Activated B cell treated with CpG ODN at 0.5 μM for 24 hours (primary cell): ENCODE results near the gene PCSK4. TPM values are rescaled to one million over a fixed set of nuclear protein-coding genes. Genes with fewer than 3 reads are reported as not detected.

Experiments
- ATAC-seq: fragments of 200-7000 bp; cut with Tn5 transposase; one replicate; pipeline ENCODE4 v1.10.0; 2021; ENCODE audit warnings: low read depth, mild to moderate bottlenecking, moderate library complexity
- CTCF ChIA-PET: fragments of 350-600 bp; sonication (Branson Sonifier 250); formaldehyde crosslinking; loops from one replicate; lab custom pipeline; 2021; ENCODE audit warnings: antibody characterized with exemption; lab: Charles Lee
- POLR2A ChIA-PET: fragments of 350-600 bp; sonication (Branson Sonifier 250); formaldehyde crosslinking; loops from one replicate; lab custom pipeline; 2021; ENCODE audit warnings: antibody characterized with exemption; lab: Charles Lee
- DNase-seq: peaks from one replicate; pipeline ENCODE4 v3.0.0; 2022
- H3K27ac Mint-ChIP-seq: one replicate; pipeline ENCODE4 v1.8.0; 2020; ENCODE audit warnings: mixed read lengths
- H3K27me3 Mint-ChIP-seq: one replicate; pipeline ENCODE4 v1.8.0; 2021; ENCODE audit warnings: mixed read lengths
- H3K36me3 Mint-ChIP-seq: one replicate; pipeline ENCODE4 v1.8.0; 2021; ENCODE audit warnings: low read depth, mixed read lengths
- H3K4me1 Mint-ChIP-seq: one replicate; pipeline ENCODE4 v1.8.0; 2021; ENCODE audit warnings: mixed read lengths
- H3K4me3 Mint-ChIP-seq: one replicate; pipeline ENCODE4 v1.8.0; 2020; ENCODE audit warnings: mild to moderate bottlenecking, mixed read lengths
- H3K9me3 Mint-ChIP-seq: one replicate; pipeline ENCODE4 v1.8.0; 2020; ENCODE audit warnings: mixed read lengths
- intact Hi-C: fragments of 100-400 bp; cut with micrococcal nuclease; formaldehyde crosslinking; loops from one replicate; pipeline ENCODE4 v1.15.1; 2024
- total RNA-seq: library from RNA; stranded (reverse); gene quantifications from 2 replicates; pipeline ENCODE4 v1.2.3, GENCODE V29; 2022
- TF ChIP-seq, protein P1 (sequence below): fragments of 200-600 bp; IDR thresholded peaks from one replicate; pipeline ENCODE4 v1.8.0; 2022; ENCODE audit warnings: antibody characterized with exemption, mild to moderate bottlenecking

PCSK4 gene
- total RNA-seq, 1 donor from 2014 or later: 1.3 TPM

- Mint-ChIP-seq H3K27me3 (peaks cover 28% of the 10 kb centered on the region), H3K4me1 (peaks cover 17% of the 10 kb centered on the region), H3K4me3 (no peak overlapping the region), H3K36me3 (peaks cover 2% of the 10 kb centered on the region), H3K27ac (no peak overlapping the region), H3K9me3 (no peaks in the 10 kb centered on the region)
- TF ChIP-seq, protein P1, sequence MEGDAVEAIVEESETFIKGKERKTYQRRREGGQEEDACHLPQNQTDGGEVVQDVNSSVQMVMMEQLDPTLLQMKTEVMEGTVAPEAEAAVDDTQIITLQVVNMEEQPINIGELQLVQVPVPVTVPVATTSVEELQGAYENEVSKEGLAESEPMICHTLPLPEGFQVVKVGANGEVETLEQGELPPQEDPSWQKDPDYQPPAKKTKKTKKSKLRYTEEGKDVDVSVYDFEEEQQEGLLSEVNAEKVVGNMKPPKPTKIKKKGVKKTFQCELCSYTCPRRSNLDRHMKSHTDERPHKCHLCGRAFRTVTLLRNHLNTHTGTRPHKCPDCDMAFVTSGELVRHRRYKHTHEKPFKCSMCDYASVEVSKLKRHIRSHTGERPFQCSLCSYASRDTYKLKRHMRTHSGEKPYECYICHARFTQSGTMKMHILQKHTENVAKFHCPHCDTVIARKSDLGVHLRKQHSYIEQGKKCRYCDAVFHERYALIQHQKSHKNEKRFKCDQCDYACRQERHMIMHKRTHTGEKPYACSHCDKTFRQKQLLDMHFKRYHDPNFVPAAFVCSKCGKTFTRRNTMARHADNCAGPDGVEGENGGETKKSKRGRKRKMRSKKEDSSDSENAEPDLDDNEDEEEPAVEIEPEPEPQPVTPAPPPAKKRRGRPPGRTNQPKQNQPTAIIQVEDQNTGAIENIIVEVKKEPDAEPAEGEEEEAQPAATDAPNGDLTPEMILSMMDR: no peak
- ChIA-PET POLR2A (interaction anchor here (1.2 kb wide), 1 partner anchor 15 kb away, joined by 3 read pairs; no protein-coding TSS in a partner anchor), CTCF (no interaction called here)
- ATAC-seq: no peak
- DNase-seq: no peak
- intact Hi-C loops: no loop called here
These were observed 33.8 kb downstream of the PCSK4 start for GRCh38 chr19:1456121-1456900.

- H3K27me3 Mint-ChIP-seq: peaks cover 35% of the 10 kb centered on the region
- POLR2A ChIA-PET: interaction anchor here (0.5 to 1.2 kb wide), 4 partner anchors 11 to 477 kb away, joined by 3 to 6 read pairs (median 4); no protein-coding TSS in a partner anchor
- CTCF ChIA-PET: no interaction called here
These were observed 34.6 kb downstream of the PCSK4 start for GRCh38 chr19:1455336-1456120.

DNA sequence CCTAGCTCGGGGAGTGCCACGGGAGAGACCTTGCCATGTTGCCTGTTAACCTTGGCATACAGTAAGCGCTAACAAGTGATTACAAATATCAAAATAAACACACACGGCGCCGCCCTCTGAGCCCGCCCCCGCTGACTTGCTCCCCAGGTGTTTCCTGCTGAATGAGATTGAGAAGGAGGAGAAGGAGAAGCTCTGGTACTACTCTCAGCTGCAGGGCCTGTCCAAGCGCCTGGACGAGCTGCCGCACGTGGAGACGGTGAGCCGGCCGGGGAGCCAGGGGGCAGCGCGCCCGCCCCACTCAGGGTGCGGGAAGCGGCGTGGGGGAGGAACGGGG lies 35.2 kb downstream of the PCSK4 start:
- peaks cover 26% of the 10 kb centered on the region for H3K4me1 Mint-ChIP-seq
- peaks cover 2% of the 10 kb centered on the region for H3K36me3 Mint-ChIP-seq
- TF ChIP-seq, protein P1: no peak
- DNase-seq (no peak), ATAC-seq (peak; percentile 29)
- no peaks in the 10 kb centered on the region for H3K9me3 Mint-ChIP-seq
- ChIA-PET CTCF (no interaction called here), POLR2A (interaction anchor here (0.6 to 1.2 kb wide), 5 partner anchors 10 to 36 kb away, joined by 3 to 6 read pairs (median 5); partner anchors contain the start of gene REEP6)
- intact Hi-C loops: loop anchor here (1.0 kb wide), 1 partner anchor 10 kb away; no protein-coding TSS in a partner anchor
- H3K27me3 Mint-ChIP-seq: peaks cover 39% of the 10 kb centered on the region
- H3K4me3 Mint-ChIP-seq: no peak overlapping the region
- no peak overlapping the region for H3K27ac Mint-ChIP-seq

More at GRCh38 chr19:1455336-1456120, 34.6 kb downstream of the PCSK4 start:
- DNase-seq (no peak), ATAC-seq (peak; percentile 73)
- intact Hi-C loops: loop anchor here (1.0 kb wide), 1 partner anchor 10 kb away; no protein-coding TSS in a partner anchor
- H3K27ac Mint-ChIP-seq: no peak overlapping the region
- H3K4me1 Mint-ChIP-seq: peaks cover 23% of the 10 kb centered on the region
- peak overlapping the region; percentile 46 for H3K4me3 Mint-ChIP-seq
- TF ChIP-seq, protein P1: no peak
- H3K36me3 Mint-ChIP-seq: peaks cover 2% of the 10 kb centered on the region
- H3K9me3 Mint-ChIP-seq: no peaks in the 10 kb centered on the region

DNA sequence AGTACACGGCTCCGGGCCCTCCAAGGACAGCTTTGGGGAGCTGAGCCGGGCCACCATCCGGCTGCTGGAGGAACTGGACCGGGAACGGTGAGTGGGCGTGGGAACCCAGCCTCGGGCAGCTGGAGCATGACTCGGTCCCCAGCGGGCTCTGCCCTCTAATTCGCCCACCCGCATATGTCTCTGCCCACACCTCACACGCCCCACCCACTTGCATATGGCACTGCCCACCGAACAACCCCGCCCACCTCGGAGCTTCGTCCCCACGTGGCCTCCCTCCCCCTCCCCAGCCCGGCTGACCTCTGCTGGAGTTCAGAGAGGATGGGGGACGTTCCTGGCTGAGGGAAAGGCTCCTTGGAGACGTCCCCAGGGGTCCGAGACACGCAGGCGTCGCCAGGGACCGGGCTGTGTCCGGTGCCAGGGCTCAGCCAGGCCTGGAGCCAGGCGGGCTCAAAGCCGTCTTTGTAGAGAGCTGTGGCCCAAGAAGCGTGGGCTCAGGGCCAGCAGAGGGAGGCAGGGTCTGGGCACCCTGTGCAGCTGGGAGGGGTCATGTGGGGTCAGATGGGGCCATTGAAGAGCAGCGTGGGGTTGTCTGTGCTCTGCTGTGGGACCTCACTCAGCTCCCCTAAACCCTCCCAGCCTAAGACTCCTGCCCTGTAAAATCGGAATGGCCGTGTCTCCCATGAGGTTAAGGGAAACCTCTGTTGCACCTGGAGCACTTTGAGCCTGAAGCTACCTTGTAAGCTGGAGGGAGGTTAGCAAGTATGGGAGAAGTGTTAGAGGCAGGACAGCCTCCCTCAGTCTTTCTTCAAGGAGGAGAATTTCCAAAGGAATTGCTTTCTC lies 36.4 kb downstream of the PCSK4 start:
- ChIA-PET CTCF (interaction anchor here (1.0 to 1.7 kb wide), 2 partner anchors 8 to 10 kb away, joined by 3 to 5 read pairs; no protein-coding TSS in a partner anchor), POLR2A (interaction anchor here (0.8 to 1.5 kb wide), 3 partner anchors 11 to 37 kb away, joined by 4 to 5 read pairs (median 5); partner anchors contain the start of gene REEP6)
- Mint-ChIP-seq H3K36me3 (no peaks in the 10 kb centered on the region), H3K9me3 (no peaks in the 10 kb centered on the region), H3K27ac (no peak overlapping the region), H3K4me1 (peaks cover 30% of the 10 kb centered on the region), H3K4me3 (no peak overlapping the region), H3K27me3 (peaks cover 45% of the 10 kb centered on the region)
- intact Hi-C loops: no loop called here
- DNase-seq (no peak), ATAC-seq (no peak)
- TF ChIP-seq, protein P1: no peak
